ENCODE data around the gene NLGN1.

DNA sequence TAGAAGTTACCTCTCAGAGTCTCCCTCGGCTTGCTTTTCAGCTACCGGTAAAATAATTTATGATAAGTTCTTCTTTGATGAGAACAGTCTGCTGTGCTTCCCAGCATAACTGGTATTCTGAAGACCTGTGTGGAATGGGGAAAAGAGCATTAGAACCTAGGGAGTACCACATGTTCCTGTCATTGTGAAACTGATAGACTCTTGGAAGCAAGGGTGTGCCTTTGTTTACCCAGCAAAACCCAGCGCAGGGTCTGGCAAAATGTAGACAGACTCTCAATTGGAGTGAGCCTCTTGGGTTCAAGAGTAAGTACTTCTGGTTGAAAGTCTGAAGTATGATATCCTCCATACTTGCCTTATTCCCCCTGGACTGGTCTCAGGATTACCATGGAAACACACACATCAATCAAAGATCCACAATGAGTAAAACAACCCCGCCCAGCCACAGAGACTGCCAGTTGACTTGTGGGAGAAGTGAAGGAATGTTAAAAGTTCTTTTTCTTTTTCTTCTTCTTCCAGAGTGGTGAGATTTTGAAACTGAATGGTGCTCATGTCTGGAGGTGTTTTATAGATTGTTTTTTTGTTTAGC lies 809.2 kb downstream of the NLGN1 start:
- TF ChIP-seq, protein P1, sequence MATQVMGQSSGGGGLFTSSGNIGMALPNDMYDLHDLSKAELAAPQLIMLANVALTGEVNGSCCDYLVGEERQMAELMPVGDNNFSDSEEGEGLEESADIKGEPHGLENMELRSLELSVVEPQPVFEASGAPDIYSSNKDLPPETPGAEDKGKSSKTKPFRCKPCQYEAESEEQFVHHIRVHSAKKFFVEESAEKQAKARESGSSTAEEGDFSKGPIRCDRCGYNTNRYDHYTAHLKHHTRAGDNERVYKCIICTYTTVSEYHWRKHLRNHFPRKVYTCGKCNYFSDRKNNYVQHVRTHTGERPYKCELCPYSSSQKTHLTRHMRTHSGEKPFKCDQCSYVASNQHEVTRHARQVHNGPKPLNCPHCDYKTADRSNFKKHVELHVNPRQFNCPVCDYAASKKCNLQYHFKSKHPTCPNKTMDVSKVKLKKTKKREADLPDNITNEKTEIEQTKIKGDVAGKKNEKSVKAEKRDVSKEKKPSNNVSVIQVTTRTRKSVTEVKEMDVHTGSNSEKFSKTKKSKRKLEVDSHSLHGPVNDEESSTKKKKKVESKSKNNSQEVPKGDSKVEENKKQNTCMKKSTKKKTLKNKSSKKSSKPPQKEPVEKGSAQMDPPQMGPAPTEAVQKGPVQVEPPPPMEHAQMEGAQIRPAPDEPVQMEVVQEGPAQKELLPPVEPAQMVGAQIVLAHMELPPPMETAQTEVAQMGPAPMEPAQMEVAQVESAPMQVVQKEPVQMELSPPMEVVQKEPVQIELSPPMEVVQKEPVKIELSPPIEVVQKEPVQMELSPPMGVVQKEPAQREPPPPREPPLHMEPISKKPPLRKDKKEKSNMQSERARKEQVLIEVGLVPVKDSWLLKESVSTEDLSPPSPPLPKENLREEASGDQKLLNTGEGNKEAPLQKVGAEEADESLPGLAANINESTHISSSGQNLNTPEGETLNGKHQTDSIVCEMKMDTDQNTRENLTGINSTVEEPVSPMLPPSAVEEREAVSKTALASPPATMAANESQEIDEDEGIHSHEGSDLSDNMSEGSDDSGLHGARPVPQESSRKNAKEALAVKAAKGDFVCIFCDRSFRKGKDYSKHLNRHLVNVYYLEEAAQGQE (IDR thresholded peaks at IDR 0.05; ENCODE audit: insufficient read depth in 1 of 2, low read depth in 2 of 2, low read length in 2 of 2): no peak
- TF ChIP-seq POLR2AphosphoS5 (IDR thresholded peaks at IDR 0.05; ENCODE audit: low read depth, low read length): no peak
- no peak for TF ChIP-seq TAF1 (IDR thresholded peaks at IDR 0.05; ENCODE audit: borderline replicate concordance, insufficient read depth, low read length)
- TF ChIP-seq SIN3A (IDR thresholded peaks at IDR 0.05; ENCODE audit: borderline replicate concordance, insufficient read depth, low read length): no peak
